DND-41 (cell line): ENCODE measurements around the gene TSPAN18.

ENCODE experiments used
- CTCF ChIP-seq: IDR thresholded peaks from 2 replicates; pipeline ENCODE4 v1.5.1; 2012; ENCODE audit warnings: borderline replicate concordance, low read length, moderate library complexity, mild to moderate bottlenecking; ENCODE audit not compliant: poor library complexity, severe bottlenecking; ENCODE audit errors: extremely low read depth
- EZH2 ChIP-seq: IDR thresholded peaks from 3 replicates; pipeline ENCODE4 v1.6.1; 2012; ENCODE audit warnings: borderline replicate concordance, low read depth, mild to moderate bottlenecking, moderate library complexity, low read length, inconsistent platforms; ENCODE audit not compliant: severe bottlenecking

DNA sequence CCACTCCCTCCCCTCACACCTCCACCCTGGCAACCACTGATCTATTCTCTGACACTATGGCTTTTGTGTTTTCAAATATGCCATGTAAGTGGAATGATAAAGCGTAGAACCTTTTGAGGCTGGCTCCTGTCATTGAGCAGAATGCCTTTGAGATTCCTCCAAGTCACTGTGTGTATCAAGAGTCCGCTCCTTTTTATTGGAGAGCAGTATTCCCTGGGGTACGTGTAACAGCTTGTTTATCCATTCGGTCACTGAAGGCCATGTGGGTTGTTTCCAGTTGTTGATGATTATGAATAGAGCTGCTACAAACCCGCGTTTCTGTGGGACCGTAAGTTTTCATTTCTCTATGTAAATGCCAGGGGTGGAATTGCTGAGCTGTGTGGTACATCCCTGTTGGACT is 213.6 kb downstream of the TSPAN18 start:
- TF ChIP-seq CTCF: no peak
- no peak for TF ChIP-seq EZH2
